ENCODE measurements around the gene PSMB2. TPM values are rescaled to one million over a fixed set of nuclear protein-coding genes. Genes with fewer than 3 reads are reported as not detected.
"Not testable (repeated sequence)": the region's sequence is repeated elsewhere in the genome, so short reads cannot be mapped to it uniquely, and the experiment has no call there.

Gene PSMB2
- total RNA-seq, 4 donors from 2014 or later, result 40.4 to 48.6 (median 41.5) TPM

GRCh38 chr1:35586808-35587207 lies 54.5 kb downstream of the PSMB2 start:
- intact Hi-C loops (cut with DNase I; ENCODE audit: low total_unique reads), result no loop called here
- 87 to 88% methylated on average over 7 of the region's 7 CpGs for WGBS, 2 donors
- no peak for DNase-seq (ENCODE audit: low spot score in 2 of 2)
- no peak overlapping the region for H3K4me3 ChIP-seq (ENCODE audit: low read depth, poor library complexity, severe bottlenecking)
- TF ChIP-seq CTCF (IDR thresholded peaks at IDR 0.05), result no peak
- no peak for TF ChIP-seq POLR2A (IDR thresholded peaks at IDR 0.05)

GRCh38 chr1:35585805-35586204 lies 55.5 kb downstream of the PSMB2 start:
- intact Hi-C loops (cut with DNase I; ENCODE audit: low total_unique reads); DNase-seq (ENCODE audit: low spot score in 2 of 2); H3K4me3 ChIP-seq (ENCODE audit: low read depth, poor library complexity, severe bottlenecking): not testable (repeated sequence)
- WGBS, 2 donors, result 95 to 96% methylated on average over 1 of the region's 1 CpG

GRCh38 chr1:35585281-35585680 lies 56.0 kb downstream of the PSMB2 start:
- intact Hi-C loops (cut with DNase I; ENCODE audit: low total_unique reads), result no loop called here
- no peak for TF ChIP-seq POLR2A (IDR thresholded peaks at IDR 0.05)
- TF ChIP-seq CTCF (IDR thresholded peaks at IDR 0.05), result no peak
- 90 to 92% methylated on average over 3 of the region's 3 CpGs for WGBS, 2 donors
- no peak overlapping the region for H3K4me3 ChIP-seq (ENCODE audit: low read depth, poor library complexity, severe bottlenecking)
- no peak for DNase-seq (ENCODE audit: low spot score in 2 of 2)

GRCh38 chr1:35581621-35582020 lies 59.7 kb downstream of the PSMB2 start:
- 95% methylated on average over 9 of the region's 9 CpGs for WGBS, 2 donors
- intact Hi-C loops (cut with DNase I; ENCODE audit: low total_unique reads); DNase-seq (ENCODE audit: low spot score in 2 of 2): not testable (repeated sequence)

GRCh38 chr1:35580949-35581388 lies 60.4 kb downstream of the PSMB2 start:
- WGBS, 2 donors, result 73 to 79% methylated on average over 4 of the region's 4 CpGs
- no peak overlapping the region for H3K4me3 ChIP-seq (ENCODE audit: low read depth, poor library complexity, severe bottlenecking)
- DNase-seq (ENCODE audit: low spot score in 2 of 2), result no peak
- intact Hi-C loops (cut with DNase I; ENCODE audit: low total_unique reads), result no loop called here
- TF ChIP-seq POLR2A (IDR thresholded peaks at IDR 0.05), result no peak
- no peak for TF ChIP-seq CTCF (IDR thresholded peaks at IDR 0.05)

More at GRCh38 chr1:35581621-35582020, 59.7 kb downstream of the PSMB2 start:
- not testable (repeated sequence) for H3K4me3 ChIP-seq (ENCODE audit: low read depth, poor library complexity, severe bottlenecking)

GRCh38 chr1:35577071-35577998 lies 64.0 kb downstream of the PSMB2 start:
- no peak for TF ChIP-seq CTCF (IDR thresholded peaks at IDR 0.05)
- no peak for DNase-seq (ENCODE audit: low spot score in 2 of 2)
- intact Hi-C loops (cut with DNase I; ENCODE audit: low total_unique reads), result no loop called here
- H3K4me3 ChIP-seq (ENCODE audit: low read depth, poor library complexity, severe bottlenecking), result peak overlapping the region; percentile 6
- WGBS, 2 donors, result 43 to 46% methylated on average over 62 to 66 of the region's 70 CpGs

GRCh38 chr1:35576766-35577070 lies 64.6 kb downstream of the PSMB2 start:
- 56 to 74% methylated on average over 32 to 37 of the region's 37 CpGs for WGBS, 2 donors
- H3K4me3 ChIP-seq (ENCODE audit: low read depth, poor library complexity, severe bottlenecking); DNase-seq (ENCODE audit: low spot score in 2 of 2); intact Hi-C loops (cut with DNase I; ENCODE audit: low total_unique reads): not testable (repeated sequence)
